Stimulated activated effector memory CD8-positive, alpha-beta T cell treated with anti-CD3 and anti-CD28 coated beads, Interleukin-12 subunit alpha, Interleukin-12 subunit beta, amount 100 ng/mL, for 72 hours (primary cell): Measurements from ENCODE around the gene ZMYND11.
A peak's percentile ranks its signal among the peaks of the same experiment; 100 is the strongest.

Source experiments
- ATAC-seq: fragments of 150-1000 bp; cut with Tn5 transposase; 2 replicates; pipeline ENCODE4 v1.10.0; 2021
- DNase-seq, 2 donors: peaks; one replicate each; pipeline ENCODE4 v3.0.0; 2021 to 2022; ENCODE audit warnings: low spot score in 2 of 2
- H3K27ac Mint-ChIP-seq: one replicate; pipeline ENCODE4 v1.8.0; 2022; ENCODE audit warnings: mild to moderate bottlenecking, mixed read lengths
- H3K36me3 Mint-ChIP-seq: one replicate; pipeline ENCODE4 v1.8.0; 2022; ENCODE audit warnings: mild to moderate bottlenecking, mixed read lengths
- H3K4me1 Mint-ChIP-seq: one replicate; pipeline ENCODE4 v1.8.0; 2022; ENCODE audit warnings: mixed read lengths
- H3K4me3 Mint-ChIP-seq: one replicate; pipeline ENCODE4 v1.8.0; 2022; ENCODE audit warnings: mild to moderate bottlenecking, mixed read lengths
- H3K9me3 Mint-ChIP-seq: one replicate; pipeline ENCODE4 v1.8.0; 2022; ENCODE audit warnings: mixed read lengths

ZMYND11 gene

DNA sequence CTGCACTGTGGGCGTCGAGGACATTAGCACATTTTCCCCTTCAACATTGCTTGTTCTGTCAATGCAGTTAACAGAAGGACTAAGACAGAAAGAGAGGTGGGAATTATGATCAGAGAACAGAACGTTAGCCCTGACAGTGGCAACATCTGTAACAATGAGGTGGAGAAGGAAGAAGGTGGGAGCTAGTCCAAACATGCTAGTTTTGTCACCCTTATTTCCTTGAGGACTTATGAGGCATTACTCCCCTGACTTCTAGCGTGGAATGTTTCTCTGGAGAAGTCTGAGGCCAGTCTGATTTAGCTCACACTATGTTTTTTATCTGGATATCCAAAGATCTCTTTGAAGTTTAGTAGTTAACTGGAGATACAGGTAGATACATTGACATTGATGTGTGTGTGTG lies 73.4 kb downstream of the ZMYND11 start:
- Mint-ChIP-seq H3K4me3 (no peak overlapping the region), H3K9me3 (peaks cover 3% of the 10 kb centered on the region), H3K4me1 (peaks cover 14% of the 10 kb centered on the region), H3K36me3 (peaks cover 15% of the 10 kb centered on the region), H3K27ac (no peak overlapping the region)
- ATAC-seq (no peak), DNase-seq (no peak)

DNA sequence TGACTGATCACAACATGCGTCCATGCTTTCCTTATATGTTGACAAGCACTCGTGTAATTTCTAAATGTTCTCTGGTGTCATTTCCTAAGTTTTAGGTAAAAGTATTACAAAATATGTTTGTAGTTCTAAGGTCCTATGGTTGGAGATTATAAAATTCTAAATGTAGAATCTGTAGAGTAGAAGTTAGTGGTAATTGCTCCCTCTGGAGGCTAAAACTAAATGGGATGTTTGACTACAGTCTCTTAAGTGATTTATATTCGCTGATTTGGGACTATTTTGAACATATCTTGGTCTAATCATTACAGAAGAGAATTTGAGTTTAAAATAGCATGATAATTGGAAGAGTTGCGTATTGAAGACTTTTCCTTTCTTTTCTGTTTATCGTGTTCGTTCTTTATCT lies 74.1 kb downstream of the ZMYND11 start:
- ATAC-seq (no peak), DNase-seq (no peak)
- Mint-ChIP-seq H3K4me3 (no peak overlapping the region), H3K27ac (no peak overlapping the region), H3K36me3 (peaks cover 15% of the 10 kb centered on the region), H3K4me1 (peaks cover 9% of the 10 kb centered on the region), H3K9me3 (peaks cover 3% of the 10 kb centered on the region)

DNA sequence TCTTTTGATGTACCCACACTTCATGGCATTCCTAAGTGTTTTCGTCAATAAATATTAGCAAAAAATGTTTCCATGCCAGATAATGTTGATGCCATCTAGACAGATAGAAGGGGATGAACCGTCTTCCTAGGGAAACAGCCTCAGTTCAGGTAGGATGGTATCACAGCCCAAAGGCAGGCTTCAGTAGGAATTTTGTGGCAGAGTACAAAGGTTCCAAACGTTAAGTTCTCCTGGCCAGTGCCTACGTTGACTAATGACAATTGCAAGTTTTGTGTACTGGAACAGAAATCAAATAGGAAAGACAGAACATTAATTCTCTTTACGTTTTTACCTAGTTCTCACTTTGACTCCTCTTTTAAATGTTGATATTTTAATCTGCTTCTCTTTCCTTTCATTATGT lies 75.0 kb downstream of the ZMYND11 start:
- no peak overlapping the region for H3K27ac Mint-ChIP-seq
- ATAC-seq (no peak), DNase-seq (no peak)
- H3K9me3 Mint-ChIP-seq: peaks cover 3% of the 10 kb centered on the region
- H3K36me3 Mint-ChIP-seq: peaks cover 15% of the 10 kb centered on the region
- no peak overlapping the region for H3K4me3 Mint-ChIP-seq
- peaks cover 4% of the 10 kb centered on the region for H3K4me1 Mint-ChIP-seq

DNA sequence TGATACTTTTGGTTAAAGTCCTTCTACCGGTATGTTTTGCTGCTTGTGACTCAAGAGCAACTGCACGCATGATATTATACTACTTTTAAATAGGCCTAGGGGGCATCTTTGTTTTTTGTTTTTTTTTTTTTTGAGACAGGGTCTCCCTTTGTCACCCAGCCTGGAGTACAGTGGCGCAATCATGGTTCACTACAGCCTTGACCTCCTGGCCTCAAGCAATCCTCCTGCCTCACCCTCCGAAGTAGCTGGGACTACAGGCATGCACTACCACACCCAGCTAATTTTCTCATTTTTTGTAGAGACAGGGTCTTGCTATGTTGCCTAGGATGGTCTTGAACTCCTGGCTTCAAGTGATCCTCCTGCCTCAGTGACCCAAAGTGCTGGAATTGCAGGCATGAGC lies 80.2 kb downstream of the ZMYND11 start:
- H3K4me3 Mint-ChIP-seq: no peak overlapping the region
- peaks cover 11% of the 10 kb centered on the region for H3K4me1 Mint-ChIP-seq
- H3K36me3 Mint-ChIP-seq: peaks cover 5% of the 10 kb centered on the region
- no peak overlapping the region for H3K27ac Mint-ChIP-seq
- no peak for ATAC-seq
- no peak for DNase-seq
- no peaks in the 10 kb centered on the region for H3K9me3 Mint-ChIP-seq

DNA sequence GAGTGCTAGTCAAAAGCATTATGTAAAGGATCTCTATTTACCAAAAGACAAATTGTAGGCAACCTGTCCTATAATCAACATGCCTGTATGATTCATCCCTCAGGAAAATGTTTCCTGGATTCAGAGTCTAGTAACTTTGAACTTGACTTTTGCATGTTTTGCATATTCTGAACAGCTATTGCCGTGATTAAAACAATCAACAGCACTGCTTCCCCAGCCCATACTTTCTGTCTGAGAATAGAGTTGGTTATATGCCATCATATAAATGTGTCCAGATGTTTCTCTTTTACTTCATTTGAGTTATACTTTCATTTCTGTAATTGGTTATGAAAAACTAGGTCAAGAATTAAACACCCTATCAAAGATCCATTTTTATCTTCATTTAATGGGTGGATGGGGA lies 83.5 kb downstream of the ZMYND11 start:
- DNase-seq: no peak
- H3K9me3 Mint-ChIP-seq: no peaks in the 10 kb centered on the region
- peaks cover 23% of the 10 kb centered on the region for H3K4me1 Mint-ChIP-seq
- no peak for ATAC-seq
- H3K4me3 Mint-ChIP-seq: no peak overlapping the region
- H3K36me3 Mint-ChIP-seq: no peaks in the 10 kb centered on the region
- H3K27ac Mint-ChIP-seq: no peak overlapping the region

DNA sequence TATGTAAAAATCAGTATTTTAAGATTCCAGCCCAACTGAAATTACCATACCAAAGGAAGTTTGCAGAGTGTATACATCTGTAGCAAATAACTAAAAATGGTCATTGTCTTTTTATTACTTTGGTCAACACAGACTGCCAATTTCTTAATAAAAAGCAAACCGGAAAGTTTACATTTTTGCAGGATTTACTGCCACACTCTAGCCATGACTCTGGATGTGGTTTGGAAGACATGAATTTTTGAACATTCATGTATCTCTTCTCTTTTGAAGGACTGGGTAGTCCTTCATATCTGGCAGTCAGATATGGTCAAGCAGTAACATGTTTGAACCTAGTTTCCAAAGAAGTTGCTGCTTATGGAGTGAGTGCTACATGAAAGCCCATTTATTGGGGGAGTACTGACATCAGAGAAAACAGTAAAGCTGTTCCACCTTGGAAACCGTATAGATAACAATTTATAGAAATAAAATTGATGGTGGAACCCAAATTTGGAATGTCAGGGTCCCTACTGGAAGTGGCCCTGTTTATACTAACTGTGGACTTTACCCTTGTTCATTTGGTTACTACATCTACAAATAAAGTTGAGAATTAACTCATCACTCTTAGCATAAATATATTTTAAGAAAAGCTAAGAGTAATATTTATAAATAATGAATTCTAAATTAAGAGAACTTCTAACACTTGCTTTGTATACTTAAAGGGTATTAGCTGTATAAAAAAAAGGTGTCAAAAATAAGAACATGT lies 84.6 kb downstream of the ZMYND11 start:
- DNase-seq: no peak
- no peaks in the 10 kb centered on the region for H3K9me3 Mint-ChIP-seq

DNA sequence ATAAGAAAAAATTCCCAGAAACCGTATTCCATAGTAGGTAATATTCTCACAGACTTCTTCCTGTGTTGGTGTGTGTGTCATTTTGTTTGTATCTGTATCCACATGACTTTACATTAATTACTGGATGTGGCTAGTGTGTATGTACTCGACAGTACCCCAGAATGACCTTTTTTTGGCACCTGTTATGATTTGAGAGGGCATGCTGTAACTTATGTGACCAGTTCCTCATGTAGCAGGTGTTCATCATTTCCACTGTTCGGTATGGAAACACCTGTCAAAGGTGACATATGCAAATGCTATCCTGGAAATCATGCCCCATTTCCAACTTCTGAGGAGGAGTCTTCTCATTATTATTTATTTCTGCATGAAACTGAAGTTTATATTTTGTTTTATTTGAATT lies 89.3 kb downstream of the ZMYND11 start:
- Mint-ChIP-seq H3K27ac (no peak overlapping the region), H3K4me1 (peaks cover 23% of the 10 kb centered on the region), H3K9me3 (no peaks in the 10 kb centered on the region), H3K36me3 (no peaks in the 10 kb centered on the region), H3K4me3 (no peak overlapping the region)
- no peak for DNase-seq
- no peak for ATAC-seq

More for the DNA sequence above, 84.6 kb downstream of the ZMYND11 start:
- H3K4me3 Mint-ChIP-seq: no peak overlapping the region
- no peaks in the 10 kb centered on the region for H3K36me3 Mint-ChIP-seq
- no peak for ATAC-seq
- no peak overlapping the region for H3K27ac Mint-ChIP-seq
- peaks cover 23% of the 10 kb centered on the region for H3K4me1 Mint-ChIP-seq

DNA sequence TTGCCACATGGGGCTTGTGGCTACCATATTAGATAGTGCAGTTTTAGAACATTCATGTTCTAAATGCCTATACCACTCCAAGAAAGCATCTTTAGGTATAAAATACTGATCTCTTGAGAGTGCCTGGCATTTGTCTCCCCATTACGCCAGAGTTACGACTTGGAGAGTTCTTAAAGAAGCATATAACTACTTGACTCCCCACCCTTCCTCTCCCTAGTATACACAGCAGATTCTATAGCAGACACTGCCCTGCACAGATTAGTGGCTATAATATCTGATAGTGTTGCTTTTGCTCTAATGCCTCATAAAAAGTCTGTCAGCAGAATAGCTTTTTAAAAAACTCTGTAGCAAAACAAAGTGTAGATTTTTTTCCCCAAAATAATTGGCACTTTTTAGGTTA lies 90.8 kb downstream of the ZMYND11 start:
- ATAC-seq: no peak
- no peaks in the 10 kb centered on the region for H3K9me3 Mint-ChIP-seq
- DNase-seq: no peak
- H3K4me3 Mint-ChIP-seq: no peak overlapping the region
- peaks cover 16% of the 10 kb centered on the region for H3K4me1 Mint-ChIP-seq
- no peak overlapping the region for H3K27ac Mint-ChIP-seq
- no peaks in the 10 kb centered on the region for H3K36me3 Mint-ChIP-seq

DNA sequence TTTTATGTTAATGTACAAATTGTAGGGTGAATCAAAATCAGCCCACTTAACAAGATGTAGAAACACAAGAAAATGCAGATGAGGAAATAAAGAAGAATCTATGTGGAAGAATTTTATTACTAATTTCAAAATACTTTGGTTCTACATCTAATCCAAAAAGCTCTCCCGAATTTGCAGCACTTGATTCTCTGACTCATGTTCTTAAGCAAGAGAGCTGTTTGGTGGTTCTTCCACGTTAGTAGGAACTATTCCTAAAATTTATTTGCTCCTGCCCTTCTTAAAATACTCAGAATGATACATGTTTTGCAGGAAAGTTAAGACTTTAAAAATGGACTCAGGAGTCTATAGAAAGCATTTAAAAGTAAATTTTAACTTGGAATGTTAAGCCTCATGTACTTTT lies 91.8 kb downstream of the ZMYND11 start:
- Mint-ChIP-seq H3K27ac (no peak overlapping the region), H3K9me3 (no peaks in the 10 kb centered on the region), H3K4me3 (no peak overlapping the region), H3K36me3 (no peaks in the 10 kb centered on the region), H3K4me1 (peaks cover 10% of the 10 kb centered on the region)
- no peak for DNase-seq
- ATAC-seq: no peak

DNA sequence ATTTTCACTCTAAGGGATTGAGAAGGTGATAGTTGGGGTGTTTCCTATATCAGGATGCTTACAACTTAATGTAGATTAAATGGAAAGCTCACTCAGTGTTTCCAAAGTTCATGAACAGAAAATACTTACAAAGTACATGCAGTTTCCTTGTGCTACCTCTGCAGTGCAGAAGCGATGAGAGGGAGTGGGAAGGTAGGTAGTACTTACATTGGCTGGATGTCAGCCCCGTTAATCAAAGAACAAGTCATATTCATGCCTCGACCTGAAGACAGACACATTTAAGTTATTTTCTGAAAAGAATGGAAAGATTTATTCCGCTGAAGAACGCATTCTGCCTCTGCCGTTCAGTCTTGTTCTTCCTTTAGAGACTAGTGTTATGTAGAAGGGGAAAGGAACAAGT lies 93.1 kb downstream of the ZMYND11 start:
- H3K36me3 Mint-ChIP-seq: no peaks in the 10 kb centered on the region
- H3K4me3 Mint-ChIP-seq: no peak overlapping the region
- no peak overlapping the region for H3K27ac Mint-ChIP-seq
- no peaks in the 10 kb centered on the region for H3K9me3 Mint-ChIP-seq
- ATAC-seq (no peak), DNase-seq (no peak)
- H3K4me1 Mint-ChIP-seq: peaks cover 10% of the 10 kb centered on the region

DNA sequence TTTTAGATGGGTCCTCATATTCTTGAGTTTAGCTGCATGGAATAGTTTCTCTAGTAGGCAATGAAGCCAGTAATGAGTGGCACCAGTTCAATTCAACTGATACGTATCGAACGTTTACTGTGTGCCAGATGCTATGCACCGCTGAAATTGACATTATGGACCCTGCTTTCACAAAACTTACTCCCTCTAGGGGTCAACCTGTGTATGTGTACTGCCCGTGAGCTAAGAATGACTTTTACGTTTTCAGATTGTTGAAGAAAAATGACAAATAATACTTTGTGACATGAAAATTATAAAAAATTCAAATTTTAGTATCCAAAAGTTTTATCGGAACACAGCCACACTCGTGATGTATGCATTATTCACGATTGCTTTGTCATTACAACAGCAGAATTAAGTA lies 95.5 kb downstream of the ZMYND11 start:
- no peaks in the 10 kb centered on the region for H3K9me3 Mint-ChIP-seq
- ATAC-seq: no peak
- no peak overlapping the region for H3K4me3 Mint-ChIP-seq
- no peak overlapping the region for H3K27ac Mint-ChIP-seq
- peaks cover 10% of the 10 kb centered on the region for H3K4me1 Mint-ChIP-seq
- H3K36me3 Mint-ChIP-seq: no peaks in the 10 kb centered on the region
- no peak for DNase-seq

DNA sequence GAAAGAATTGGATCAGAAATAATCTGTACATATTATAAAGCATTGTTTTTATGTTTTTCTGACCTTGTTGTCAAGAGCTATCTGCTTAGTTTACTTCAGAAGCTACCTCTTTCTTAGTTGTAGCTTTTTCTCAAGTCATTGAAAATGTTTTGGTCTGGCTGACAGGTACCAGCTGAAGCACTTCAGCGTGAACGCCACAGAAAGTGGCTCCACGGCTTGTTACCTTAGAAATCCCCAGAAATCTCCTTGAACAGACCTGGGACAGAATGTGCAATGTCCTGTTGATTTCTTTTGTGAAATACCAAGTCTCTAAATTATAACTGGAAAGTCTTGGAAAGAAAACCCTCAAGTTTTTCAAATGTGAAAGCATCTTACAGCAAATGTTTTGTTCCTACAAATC lies 96.8 kb downstream of the ZMYND11 start:
- Mint-ChIP-seq H3K36me3 (peaks cover 13% of the 10 kb centered on the region), H3K9me3 (no peaks in the 10 kb centered on the region), H3K4me3 (no peak overlapping the region), H3K4me1 (peaks cover 10% of the 10 kb centered on the region), H3K27ac (no peak overlapping the region)
- ATAC-seq: no peak
- no peak for DNase-seq

DNA sequence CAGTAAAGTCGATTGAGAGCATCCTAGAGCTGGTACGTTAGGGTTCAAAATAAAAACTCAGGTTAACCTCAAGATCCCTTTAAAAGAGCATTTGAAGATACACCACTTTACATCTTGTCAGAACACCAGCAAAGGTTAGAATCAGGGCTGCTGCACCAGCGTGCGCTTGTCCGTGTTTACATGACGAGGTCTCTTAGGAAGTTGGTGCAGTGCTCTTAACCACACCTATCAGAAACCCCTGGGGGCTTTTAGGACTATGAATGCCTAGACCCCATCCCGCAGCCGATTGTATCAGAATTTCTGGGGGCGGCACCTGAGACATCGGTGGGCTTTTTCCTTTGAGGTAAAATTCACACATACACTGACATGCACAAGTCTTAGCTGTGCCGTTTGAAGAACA lies 97.6 kb downstream of the ZMYND11 start:
- H3K4me1 Mint-ChIP-seq: peaks cover 10% of the 10 kb centered on the region
- H3K27ac Mint-ChIP-seq: peak overlapping the region; percentile 6
- H3K4me3 Mint-ChIP-seq: no peak overlapping the region
- peaks cover 21% of the 10 kb centered on the region for H3K36me3 Mint-ChIP-seq
- DNase-seq (no peak), ATAC-seq (no peak)
- H3K9me3 Mint-ChIP-seq: no peaks in the 10 kb centered on the region

DNA sequence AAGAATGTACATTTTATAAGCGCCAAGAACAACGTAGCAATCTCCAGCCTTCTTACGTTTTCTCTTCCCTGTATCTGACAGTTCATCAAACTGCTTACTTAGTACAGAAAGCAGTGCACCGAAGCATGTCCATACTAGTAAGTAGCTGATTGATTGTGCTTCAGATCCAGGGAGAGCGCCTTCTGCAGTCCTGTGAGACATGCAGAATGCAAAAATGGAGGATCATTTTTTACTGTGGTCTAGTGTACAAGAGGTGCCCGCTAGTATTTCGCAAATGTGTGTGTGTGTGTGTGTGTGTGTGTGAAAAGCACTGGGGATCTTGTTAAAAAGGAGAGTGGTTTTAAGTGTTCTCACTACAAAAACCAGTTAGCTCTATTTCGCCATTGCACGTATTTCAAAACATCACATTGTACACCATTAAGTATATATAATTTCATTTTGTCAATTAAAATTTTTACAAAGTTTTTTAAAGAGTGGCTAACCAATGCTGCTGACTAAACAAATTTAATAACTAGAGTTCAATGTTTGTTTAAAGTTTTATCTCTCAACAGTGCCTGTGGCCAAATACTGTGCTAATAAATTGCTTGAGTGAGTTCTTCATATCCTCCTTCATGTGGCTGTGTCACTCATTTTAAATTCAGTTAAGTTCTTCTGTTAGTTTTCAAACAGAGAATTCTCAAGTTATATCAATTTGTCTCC lies 99.6 kb downstream of the ZMYND11 start:
- no peaks in the 10 kb centered on the region for H3K4me1 Mint-ChIP-seq
- no peaks in the 10 kb centered on the region for H3K9me3 Mint-ChIP-seq
- DNase-seq: no peak
- no peak overlapping the region for H3K27ac Mint-ChIP-seq
- H3K36me3 Mint-ChIP-seq: peaks cover 38% of the 10 kb centered on the region
- ATAC-seq: no peak
- H3K4me3 Mint-ChIP-seq: no peak overlapping the region

DNA sequence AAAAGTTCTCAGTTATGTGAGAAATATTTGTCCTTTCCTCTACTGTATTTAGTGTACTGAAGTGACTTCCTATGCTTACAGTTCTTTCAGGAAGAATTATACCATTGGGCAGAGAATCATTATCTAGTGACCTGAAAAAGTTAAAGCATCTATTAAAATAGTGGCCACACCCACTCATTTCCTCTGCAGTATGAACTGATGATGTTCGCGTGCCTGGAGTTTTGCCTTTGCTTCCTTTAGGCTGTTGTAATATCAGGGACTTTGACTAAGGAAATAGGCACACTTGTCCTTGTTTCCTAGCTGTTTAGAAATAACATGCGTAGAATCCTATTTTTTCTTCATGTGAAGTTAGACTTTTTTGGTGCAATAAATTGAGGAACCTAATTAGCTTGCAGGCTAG lies 100.7 kb downstream of the ZMYND11 start:
- H3K36me3 Mint-ChIP-seq: peaks cover 48% of the 10 kb centered on the region
- ATAC-seq (no peak), DNase-seq (no peak)
- no peaks in the 10 kb centered on the region for H3K4me1 Mint-ChIP-seq
- no peak overlapping the region for H3K27ac Mint-ChIP-seq
- no peak overlapping the region for H3K4me3 Mint-ChIP-seq
- no peaks in the 10 kb centered on the region for H3K9me3 Mint-ChIP-seq

DNA sequence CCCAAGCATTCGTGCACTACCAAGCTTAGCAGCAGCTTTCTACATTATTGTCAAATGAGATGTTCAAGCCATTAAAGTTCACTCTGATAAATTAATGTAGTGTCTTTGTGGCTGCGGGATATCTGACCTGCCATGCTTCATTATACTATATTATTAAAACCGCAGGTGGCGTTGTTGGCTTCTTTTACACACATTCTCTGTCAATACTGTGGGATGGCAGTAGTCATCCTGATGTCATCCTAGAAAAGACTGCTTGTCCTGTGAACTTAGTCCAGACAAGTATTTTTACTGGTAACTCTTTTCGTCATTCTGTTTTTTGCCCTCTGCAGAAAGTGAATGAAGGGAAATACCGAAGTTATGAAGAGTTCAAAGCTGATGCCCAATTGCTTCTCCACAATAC lies 103.9 kb downstream of the ZMYND11 start:
- H3K4me3 Mint-ChIP-seq: no peak overlapping the region
- ATAC-seq: no peak
- DNase-seq: no peak
- peaks cover 69% of the 10 kb centered on the region for H3K36me3 Mint-ChIP-seq
- H3K27ac Mint-ChIP-seq: no peak overlapping the region
- no peaks in the 10 kb centered on the region for H3K4me1 Mint-ChIP-seq
- no peaks in the 10 kb centered on the region for H3K9me3 Mint-ChIP-seq
